GM18519 (cell line): ENCODE results near the gene PGAP6.
"Not testable (repeated sequence)": the region's sequence is repeated elsewhere in the genome, so short reads cannot be mapped to it uniquely, and the experiment has no call there.

Source experiments
- ATAC-seq: cut with Tn5 transposase; IDR thresholded peaks from one replicate; pipeline ENCODE4 v1.9.1; 2021; ENCODE audit warnings: mild to moderate bottlenecking, moderate library complexity; ENCODE audit not compliant: unreplicated experiment, low FRiP score

PGAP6 gene

DNA sequence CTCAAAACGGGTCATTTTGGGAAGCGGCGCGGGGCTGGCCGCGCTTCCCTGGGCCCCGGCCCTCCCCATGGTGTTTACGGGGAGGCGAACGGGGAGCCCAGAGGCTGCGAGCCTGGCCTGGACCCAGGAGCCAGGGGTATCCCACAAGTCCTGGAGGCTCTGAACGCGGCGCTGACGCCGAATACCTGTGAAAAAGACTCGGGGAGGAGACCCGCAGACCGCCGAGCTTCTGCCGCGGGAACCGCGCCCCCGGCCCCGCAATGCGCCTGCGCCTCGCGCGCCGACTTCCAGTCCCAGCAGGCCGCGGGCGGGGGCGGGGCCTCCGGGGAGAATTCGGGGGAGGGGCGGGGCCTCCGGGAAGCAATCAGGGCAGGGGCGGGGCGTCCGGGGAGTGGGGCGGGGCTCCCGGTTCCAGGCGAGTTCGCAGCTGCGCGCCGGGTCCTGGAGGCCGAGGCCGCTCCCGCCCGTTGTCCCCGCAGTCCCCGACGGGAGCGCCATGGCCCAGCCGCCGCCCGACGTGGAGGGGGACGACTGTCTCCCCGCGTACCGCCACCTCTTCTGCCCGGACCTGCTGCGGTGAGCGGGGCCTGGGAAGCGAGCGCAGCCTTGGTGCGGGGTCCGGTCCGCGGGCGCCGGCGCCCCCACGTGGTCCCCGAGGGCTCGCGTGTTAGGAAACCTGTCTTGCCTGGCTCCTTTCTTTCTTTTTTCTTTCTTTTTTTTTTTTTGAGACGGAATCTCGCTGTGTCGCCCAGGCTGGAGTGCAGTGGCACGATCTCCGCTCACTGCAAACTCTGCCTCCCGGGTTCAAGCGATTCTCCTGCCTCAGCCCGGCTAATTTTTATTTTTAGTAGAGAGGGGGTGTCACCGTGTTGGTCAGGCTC is 19.9 kb upstream of the PGAP6 start, which contains the start of gene DECR2:
DECR2 (plus strand) TSS at position 418 of the 881 bp plus-strand sequence; CDS start at position 497, 79 bp downstream.
- ATAC-seq, result peak; percentile 37

DNA sequence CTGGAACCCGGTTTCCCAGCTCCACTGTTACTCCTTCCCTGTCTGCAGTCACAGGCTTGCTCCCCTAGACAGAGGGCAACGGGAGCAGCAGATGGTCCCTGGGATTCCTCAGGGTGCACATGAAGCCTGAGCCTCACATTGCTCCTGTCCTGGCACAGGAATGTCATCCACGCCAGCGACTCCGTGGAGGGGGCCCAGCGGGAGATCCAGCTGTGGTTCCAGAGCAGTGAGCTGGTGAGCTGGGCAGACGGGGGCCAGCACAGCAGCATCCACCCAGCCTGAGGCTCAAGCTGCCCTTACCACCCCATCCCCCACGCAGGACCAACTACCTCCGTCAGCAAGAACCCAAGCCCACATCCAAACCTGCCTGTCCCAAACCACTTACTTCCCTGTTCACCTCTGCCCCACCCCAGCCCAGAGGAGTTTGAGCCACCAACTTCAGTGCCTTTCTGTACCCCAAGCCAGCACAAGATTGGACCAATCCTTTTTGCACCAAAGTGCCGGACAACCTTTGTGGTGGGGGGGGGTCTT is 18.3 kb upstream of the PGAP6 start:
- no peak for ATAC-seq

DNA sequence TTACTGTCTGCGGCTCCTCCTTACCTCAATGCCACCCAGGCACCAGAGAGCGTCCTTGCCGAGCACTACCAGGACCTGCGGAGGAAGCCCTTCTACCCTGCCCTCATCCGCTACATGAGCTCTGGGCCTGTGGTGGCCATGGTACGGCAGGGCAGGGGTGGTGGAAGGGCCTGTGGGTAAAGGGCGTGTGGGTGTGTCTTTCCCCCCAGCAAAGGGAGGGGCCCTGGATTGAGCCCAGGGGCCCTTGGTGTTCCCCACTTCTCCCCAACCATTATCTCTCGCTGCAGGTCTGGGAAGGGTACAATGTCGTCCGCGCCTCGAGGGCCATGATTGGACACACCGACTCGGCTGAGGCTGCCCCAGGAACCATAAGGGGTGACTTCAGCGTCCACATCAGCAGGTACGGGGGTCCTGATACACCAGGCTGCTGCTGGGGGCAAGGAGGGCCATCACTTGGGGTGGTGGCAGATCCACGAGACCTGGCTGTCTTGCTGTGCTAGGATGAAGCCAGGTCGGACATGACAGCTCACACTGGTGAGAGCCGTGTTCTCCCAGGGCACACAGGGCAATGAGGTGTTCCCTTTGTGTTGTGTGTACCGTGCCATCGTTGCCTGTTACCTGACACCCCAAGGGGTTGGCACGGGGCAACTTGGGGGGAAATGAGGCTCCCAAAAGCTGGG is 17.7 kb upstream of the PGAP6 start:
- ATAC-seq, result no peak

DNA sequence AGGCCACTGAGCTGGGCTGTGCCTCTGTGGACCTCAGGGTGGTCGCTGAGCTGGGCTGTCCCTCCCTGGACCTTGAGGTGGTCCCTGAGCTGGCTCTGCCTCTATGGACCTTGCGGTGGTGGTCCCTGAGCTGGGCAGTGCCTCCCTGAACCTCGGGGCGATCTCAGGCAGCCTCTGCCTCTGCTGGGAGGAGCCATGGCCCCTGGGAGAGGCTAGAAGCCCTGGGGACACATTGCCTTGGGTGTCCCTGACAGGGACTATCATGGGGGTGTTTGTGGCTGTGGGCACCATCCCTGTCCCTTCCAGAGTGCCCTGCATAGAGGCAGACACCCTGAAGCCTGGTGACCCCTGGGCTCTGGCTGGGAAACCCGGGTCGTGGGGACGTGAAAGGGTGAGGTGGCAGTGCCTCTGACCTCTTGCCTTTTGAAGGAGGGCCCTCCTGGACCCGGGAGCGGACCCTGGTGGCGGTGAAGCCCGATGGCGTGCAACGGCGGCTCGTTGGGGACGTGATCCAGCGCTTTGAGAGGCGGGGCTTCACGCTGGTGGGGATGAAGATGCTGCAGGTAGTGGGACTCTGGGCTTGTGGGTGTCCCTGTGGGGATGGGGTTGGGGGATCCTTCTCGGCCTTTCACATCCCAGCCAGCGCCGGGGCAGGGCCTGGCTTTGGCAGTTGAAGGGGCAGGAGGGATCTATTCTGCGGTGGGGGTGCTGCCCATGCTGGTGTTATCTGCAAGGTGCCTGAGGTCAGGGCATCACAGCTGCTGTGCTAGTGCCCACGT is 17.0 kb upstream of the PGAP6 start:
- ATAC-seq, result no peak

DNA sequence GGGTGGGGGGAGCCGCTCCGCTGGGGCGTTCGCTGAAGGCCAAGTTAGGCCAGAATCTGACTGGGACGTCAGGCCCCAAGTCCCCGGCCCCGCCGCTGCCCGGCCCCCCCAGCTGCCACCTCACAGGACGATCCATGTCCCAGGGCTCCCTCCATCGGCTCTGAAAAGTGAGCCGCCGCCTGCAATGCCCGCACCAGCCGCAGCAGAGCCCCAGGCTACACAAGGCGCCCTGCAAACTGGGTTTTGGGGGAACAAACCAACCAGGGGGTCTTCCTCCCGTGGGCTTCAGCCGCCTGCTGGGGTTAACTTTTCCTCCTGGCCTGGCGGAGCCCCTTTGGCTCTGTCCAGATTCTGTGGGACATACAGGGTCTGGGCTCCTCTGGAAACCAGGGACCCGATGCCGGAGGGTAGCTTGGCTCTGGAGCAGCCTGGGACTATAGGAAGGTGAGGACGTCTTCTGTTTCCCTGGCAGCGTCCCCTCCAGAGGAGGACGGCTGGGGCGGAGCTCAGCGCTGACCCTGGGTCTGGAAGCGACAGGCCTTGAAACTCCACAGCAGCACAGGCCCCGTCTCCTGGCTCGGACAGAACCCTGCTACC is 16.1 kb upstream of the PGAP6 start:
- no peak for ATAC-seq

DNA sequence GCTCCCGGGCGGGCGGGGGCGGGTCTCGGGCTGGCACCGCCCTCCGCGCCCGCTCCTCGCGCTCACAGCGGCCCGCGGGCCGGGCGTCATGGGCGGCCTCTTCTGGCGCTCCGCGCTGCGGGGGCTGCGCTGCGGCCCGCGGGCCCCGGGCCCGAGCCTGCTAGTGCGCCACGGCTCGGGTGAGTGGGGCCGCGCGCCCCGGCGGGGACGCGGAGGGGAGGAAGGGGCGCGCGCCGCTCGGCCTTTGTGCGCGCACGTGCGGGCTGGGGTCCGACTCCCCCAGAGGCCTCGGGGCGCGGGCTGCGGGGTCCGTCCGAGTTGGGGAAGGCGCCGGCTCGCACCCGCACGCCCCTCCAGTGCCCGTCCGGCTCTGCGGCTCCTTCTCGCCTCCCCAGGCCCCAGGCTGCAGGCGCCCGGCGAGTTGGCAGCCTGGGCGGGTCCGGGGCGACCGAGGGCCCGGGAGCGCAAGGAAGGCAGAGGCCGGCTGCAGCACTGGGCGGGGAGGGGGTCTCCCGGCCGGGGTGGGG is 15.4 kb upstream of the PGAP6 start, which contains the start of gene NME4:
NME4 (plus strand) TSS at position 65 of the 527 bp plus-strand sequence; CDS start at position 89, 24 bp downstream.
- ATAC-seq, result no peak

DNA sequence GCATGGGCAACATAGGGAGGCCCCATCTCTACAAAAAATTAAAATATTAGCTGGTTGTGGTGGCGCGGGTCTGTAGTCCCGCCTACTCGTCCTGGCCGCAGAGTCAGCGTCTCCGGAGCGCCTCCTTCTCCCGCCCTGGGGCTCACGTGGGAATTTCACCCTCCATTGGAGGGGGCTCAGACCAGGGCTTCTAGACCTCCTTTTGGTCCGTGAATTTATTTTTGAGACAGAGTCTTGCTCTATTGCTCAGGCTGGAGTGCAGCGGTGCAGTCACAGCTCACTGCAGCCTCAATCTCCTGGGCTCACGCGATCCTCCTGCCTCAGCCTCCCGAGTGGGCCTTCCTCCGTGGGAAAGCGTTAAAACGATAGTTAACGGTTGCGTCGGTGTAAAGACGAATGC is 14.8 kb upstream of the PGAP6 start:
- ATAC-seq, result no peak

DNA sequence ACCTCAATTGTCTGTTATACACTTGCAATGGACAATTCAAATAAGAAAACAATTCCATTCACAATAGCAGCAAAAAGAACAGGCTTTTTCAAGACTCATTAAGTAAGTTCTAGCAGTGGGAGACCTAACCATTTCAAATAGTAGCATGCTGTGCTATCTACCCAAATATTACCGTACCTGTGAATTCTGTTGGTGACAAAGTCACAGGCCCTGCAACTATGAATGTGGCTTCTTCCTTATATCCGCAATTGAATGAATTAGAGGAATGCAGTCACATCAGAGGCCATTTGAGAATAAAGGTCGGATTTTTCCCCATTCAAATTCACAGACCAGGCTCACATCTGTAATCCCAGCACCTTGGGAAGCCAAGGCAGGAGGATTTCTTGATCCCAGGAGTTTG is 14.4 kb upstream of the PGAP6 start:
- no peak for ATAC-seq

DNA sequence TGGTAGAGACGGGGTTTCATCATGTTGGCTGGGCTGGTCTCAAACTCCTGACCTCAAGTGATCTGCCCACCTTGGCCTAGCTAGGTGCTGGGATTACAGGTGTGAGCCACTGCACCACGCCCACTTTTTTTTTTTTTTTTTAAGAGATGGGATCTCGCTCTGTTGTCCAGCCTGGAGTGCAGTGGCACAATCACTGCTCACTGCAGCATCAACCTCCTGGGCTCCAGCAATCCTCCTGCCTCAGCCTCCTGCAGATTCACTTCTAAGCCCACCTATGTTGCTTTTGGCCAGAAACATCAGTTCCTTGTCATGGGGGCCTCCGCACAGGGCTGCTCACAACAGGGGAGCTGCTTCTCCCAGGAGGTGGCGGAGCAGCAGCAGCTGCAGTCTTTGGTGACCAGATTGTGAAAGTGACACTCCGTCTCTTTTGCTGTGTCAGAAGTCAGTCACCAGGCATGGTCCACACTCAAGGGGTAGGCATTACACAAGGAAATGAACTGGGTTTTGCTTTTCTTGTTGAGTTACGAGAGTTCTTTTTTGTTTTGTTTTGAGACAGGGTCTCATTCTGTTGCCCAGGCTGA is 10.8 kb upstream of the PGAP6 start:
- ATAC-seq, result no peak

DNA sequence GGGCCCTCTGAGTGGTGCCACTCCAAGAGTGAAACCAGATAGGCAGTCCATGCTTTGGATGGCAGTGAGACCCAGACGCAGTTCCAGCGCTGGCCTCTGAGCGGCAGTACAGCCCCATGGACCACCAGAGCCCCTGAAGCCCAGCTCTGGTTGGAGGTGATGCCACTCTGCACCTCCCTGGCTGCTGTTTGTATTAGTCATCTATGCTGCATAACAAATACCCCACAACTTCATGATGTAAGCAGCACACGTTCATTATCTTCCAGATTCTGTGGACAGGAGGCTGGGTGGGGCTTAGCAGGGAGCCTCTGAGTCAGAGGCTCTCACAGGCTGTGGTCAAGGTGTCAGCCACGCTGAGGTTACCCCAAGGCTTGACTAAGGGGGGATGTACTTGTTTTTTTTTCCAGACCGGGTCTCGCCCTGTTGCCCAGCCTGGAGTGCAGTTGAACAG is 10.1 kb upstream of the PGAP6 start:
- ATAC-seq, result no peak

DNA sequence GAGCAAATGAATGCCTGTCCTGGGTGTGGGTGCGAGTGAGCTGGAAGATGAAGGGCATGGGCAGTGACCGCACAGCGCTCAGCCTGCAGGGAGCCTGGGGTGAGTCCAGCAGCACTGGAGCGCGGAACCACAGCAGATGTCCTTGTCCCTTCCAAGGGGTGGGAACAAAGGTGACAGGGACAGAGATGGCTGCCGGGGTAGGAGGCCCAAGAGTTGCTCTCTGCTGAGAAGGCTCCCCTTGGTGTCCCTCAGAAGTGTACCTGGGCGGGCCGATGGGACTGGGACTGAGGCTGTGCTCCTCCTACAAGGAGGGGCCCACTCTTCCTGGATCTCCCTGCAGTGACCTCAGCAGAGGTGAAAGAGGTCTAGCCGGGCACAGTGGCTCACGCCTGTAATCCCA is 7.6 kb upstream of the PGAP6 start:
- no peak for ATAC-seq

DNA sequence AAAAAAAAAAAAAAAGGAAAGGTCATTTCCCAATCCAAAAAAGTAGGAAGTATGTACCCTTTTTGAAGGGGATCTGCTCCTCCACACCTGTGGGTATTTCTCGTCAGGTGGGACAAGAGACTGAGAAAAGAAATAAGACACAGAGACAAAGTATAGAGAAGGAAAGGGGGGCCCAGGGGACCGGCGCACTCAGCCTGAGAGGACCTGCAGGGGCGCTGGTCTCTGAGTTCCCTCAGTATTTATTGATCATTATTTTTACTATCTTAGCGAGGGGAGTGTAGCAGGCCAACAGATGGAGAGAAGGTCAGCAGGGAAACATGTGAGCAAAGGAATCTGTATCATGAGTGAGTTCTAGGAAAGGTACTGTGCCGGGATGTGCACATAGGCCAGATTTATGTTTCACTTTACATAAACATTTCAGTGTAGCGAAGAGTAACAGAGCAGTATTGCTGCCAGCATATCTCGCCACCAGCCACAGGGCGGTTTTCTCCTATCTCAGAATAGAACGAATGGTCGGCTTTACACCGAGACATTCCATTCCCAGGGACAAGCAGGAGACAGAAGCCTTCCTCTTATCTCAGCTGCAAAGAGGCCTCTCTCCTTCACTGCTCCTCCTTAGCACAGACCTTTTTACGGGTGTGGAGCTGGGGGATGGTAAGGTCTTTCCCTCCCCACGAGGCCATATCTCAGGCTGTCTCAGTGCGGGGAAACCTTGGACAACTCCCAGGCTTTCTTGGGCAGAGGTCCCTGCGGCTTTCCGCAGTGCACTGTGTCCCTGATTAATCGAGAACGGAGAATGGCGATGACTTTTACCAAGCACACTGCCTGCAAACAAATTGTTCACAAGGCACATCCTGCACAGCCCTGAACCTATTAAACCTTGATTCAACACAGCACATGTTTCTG is 6.2 kb upstream of the PGAP6 start:
- ATAC-seq, result not testable (repeated sequence)

DNA sequence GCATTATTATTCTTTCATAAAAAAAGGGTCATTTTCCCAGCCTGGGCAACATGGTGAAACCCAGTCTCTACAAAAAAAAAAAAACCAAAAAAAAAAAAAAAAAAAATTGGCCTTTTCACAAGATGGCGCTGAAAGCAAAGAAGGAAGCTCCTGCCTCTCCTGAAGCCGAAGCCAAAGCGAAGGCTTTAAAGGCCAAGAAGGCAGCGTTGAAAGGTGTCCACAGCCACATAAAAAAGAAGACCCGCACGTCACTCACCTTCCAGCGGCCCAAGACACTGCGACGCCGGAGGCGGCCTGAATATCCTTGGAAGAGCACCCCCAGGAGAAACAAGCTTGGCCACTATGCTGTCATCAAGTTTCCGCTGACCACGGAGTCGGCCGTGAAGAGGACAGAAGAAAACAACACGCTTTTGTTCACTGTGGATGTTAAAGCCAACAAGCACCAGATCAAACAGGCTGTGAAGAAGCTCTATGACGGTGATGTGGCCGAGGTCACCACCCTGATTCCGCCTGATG is 4.9 kb upstream of the PGAP6 start:
- ATAC-seq, result no peak

DNA sequence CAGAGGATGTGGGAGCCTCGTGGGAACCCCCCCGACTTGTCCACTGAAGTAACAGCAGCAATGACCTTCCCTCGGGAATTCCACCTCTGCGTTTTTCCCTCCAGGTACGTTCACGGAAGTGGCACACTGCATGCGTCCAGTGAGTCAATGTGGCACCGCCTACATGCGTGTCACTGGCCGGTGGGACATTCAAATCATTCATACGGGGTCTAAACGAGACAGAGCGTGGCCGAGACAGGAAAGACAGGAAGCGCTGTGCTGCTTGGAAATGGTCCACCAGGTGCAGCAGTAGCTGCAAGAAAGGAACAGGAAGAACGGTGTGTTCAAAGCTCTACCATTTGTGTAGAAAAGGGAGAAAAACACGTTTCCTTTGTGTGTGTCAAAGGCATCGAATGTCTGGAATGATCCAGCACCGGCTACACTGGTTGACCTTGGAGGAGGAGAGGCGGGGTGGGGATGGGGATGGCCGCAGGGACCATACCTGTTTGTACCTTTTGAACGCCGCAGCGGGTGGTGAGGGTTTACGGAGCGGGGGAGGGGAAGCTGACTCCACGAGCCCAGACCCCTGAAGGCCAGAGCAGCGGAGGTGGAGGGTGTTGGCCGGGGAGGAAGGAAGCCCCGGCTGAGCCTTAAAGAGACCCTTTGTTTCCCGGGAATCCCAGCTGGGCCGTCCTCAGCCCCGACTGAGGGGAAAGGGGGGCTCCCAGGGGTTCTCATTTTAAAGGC is 1.7 kb upstream of the PGAP6 start:
- no peak for ATAC-seq

DNA sequence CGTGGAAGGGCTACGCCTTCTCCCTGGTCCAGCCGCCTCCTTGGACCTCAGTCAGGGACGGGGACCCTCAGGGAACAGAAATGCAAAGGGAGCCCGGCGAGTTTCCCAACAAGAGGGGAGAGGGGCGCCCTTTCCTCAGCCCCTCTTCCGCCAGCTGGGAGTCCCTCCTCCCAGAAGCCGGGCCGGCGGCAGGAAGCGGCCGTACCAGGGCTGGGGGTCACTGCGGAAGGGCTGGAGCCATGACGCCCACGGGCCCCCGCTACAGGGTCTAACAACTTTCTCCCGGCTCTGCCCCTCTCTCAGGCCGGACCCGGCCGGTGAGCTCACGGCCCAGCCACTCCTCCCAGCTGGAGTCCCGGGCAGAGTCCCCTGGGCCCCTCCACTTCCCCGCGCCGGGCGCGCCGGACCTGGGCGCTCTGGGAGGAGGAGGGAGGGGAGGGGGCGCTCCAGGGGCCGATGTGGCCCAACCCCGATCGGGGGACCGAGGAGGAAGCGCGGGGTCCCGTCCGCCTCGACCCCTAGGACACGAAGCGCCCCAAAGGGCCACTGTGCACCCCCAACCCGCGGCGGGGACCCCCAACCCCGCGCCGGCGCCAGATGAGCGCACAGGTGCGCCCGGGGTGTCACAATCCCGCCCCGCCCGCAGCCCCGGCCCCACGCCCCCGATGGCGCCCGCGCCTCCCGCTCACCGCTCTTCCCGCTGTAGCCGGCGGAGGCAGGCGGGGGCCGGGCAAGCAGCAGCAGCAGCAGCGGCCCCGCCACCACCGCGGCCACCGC is 578 bp downstream of the PGAP6 start:
- ATAC-seq, result peak; percentile 7

DNA sequence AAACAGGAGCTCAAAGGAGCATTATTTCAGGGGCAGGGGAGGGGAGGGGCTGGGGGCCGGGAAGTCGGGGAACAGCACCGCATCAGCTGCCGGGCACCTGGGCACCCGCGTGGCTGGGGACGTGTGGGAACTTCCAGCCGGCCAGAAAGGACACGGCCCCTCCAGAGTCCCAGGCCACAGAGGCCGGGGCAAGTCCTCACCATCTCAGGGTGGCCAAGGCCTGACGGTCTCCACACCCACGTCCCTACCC is 1.1 kb downstream of the PGAP6 start:
- no peak for ATAC-seq
